ENCODE results near the gene ATIC.
"Not testable (repeated sequence)": the region's sequence is repeated elsewhere in the genome, so short reads cannot be mapped to it uniquely, and the experiment has no call there.

The ATIC gene

DNA sequence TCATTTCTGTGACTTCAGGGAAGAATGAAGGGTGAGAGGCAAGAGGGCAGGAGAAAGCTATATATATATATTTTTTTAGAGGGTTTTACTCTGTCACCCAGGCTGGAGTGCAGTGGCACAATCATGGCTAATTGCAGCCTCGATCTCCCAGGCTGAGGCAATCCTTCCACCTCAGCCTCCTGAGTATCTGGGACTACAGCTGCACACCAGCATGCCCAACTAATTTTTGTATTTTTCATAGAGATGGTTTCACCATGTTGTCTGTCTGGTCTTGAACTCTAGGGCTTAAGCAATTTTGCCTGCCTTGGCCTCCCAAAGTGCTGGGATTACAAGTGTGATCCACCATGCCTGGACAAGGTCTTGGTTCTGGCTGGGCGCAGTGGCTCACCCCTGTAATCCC, 3.4 kb downstream of the ATIC start:
- DNase-seq (ENCODE audit: low read depth in 3 of 3): no peak

- DNase-seq (ENCODE audit: low read depth in 3 of 3): no peak
These were observed 4.5 kb downstream of the ATIC start for GRCh38 chr2:215316336-215316735.

- no peak for DNase-seq (ENCODE audit: low read depth in 3 of 3)
These were observed 7.6 kb downstream of the ATIC start for GRCh38 chr2:215319500-215319899.

DNA sequence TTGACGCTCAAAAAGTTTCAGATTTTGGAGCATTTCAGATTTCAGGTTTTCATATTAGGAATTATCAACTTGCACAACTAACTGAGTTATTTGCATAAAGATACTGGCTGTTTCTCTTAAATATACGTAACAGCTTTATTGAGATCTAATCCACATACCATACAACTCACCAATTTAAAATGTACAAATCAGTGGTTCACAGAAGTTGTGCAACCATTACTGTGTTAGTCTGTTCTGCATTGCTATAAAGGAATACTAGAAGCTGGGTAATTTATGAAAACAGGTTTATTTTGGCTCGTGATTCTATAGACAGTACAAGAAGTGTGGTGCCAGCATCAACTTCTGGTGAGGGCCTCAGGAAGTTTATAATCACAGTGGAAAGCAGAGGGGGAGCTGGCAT, 8.2 kb downstream of the ATIC start:
- DNase-seq (ENCODE audit: low read depth in 3 of 3): no peak

DNA sequence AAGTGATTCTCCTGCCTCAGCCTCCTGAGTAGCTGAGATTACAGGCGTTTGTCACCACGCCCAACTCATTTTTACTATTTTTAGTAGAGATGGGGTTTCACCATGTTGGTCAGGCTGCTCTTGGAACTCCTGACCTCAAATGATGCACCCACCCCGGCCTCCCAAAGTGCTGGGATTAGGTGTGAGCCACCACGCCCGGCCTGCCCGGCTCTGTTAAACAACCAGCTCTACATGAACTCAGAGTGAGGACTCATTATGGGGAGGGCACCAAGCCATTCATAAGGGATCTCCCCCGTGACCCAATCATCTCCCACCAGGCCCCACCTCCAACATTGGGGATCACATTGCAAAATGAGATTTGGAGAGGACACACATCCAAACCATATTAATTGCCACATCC, 8.8 kb downstream of the ATIC start:
- no peak for DNase-seq (ENCODE audit: low read depth in 3 of 3)

DNA sequence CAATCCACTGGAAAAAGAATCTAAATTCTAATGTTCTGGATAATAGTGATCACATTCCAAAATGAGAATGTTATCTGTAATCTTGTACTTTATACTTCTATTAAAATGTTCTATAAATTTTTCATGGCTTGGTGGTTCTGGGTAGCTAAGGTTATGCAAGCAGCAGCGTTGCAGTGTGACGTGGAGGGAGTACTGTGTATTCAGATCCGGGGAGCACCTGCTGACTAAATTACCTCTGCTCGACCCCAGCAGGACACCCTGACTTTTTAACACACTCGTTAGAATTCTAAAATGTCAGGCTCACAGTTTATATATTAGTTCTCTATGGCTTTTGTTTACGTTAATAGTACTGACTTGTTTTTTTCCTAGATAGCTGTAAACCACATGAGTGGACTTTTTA, 13.0 kb downstream of the ATIC start:
- no peak for DNase-seq (ENCODE audit: low read depth in 3 of 3)

- DNase-seq (ENCODE audit: low read depth in 3 of 3): no peak
These were observed 16.2 kb downstream of the ATIC start for GRCh38 chr2:215328066-215328465.

DNA sequence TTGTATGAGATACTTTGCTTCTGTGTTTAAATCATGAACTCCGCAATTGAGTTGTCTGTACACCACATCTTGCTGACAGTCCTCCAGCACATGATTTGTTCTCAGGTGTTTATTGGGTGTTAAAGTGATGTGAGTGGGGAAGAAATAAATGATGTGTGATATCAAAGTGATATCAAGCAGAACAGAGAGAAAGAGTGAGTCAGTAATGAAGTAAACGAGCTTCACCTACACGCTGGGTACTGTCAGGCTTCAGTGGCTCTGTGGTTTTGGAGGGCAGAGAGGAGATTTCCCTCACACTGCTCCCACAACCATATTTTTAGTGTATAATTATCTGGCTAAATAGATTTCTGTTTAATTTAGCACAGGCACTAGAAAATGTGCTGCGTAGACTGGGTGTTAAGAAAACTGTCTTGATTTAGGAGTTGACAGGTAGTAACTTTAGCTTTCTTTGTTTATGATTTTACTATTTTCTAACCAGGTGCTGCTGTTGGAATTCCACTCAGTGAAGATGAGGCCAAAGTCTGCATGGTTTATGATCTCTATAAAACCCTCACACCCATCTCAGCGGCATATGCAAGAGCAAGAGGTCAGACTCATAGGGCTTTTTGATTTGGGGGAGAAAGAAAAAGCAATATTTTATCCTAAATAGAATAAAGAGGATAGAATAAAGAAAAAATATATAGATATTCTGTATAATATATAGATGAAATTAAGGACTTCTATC, 21.2 kb downstream of the ATIC start:
- no peak for DNase-seq (ENCODE audit: low read depth in 3 of 3)

DNA sequence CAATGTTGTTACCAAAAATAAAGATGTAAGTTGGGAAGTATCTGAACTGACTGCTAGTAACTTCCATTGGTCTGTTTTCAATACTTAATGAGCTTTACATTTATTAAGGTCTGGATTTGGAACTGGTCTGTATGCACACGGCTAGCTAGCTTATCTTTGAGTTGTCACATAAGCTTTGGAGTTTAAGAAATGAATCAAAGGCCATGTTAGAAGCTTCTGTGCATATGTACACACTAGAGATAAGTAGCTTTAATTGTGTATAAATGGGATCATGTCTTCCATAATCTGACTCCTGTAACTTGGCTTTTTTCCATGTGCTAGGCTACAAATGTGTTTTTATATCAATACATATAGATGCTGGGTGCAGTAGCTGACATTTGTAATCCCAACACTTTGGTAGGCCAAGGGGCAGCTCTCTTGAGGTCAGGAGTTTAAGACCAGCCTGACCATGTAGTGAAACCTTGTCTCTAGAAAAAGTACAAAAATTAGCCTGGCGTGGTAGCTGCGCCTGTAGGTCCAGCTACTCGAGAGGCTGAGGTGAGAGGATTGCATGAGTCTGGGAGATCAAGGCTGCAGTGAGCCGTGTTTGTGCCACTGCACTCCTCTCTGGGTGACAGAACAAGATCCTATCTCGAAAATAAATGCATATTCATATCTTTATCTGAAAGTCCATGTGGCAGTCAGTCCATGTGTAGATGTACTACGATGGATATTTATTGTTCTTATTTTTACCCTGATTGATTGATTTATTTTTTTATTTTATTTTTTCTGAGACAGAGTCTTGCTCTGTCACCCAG, 27.2 kb downstream of the ATIC start:
- no peak for DNase-seq (ENCODE audit: low read depth in 3 of 3)

- no peak for DNase-seq (ENCODE audit: low read depth in 3 of 3)
These were observed 36.0 kb downstream of the ATIC start for GRCh38 chr2:215347878-215348277.

GRCh38 chr2:215352602-215353001, 40.7 kb downstream of the ATIC start:
- no peak for DNase-seq (ENCODE audit: low read depth in 3 of 3)

- no peak for DNase-seq (ENCODE audit: low read depth in 3 of 3)
These were observed 43.2 kb downstream of the ATIC start for GRCh38 chr2:215354771-215355695.

GRCh38 chr2:215355801-215356200, 43.9 kb downstream of the ATIC start:
- DNase-seq (ENCODE audit: low read depth in 3 of 3): no peak

- no peak for DNase-seq (ENCODE audit: low read depth in 3 of 3)
These were observed 44.6 kb downstream of the ATIC start for GRCh38 chr2:215356334-215356947.

DNA sequence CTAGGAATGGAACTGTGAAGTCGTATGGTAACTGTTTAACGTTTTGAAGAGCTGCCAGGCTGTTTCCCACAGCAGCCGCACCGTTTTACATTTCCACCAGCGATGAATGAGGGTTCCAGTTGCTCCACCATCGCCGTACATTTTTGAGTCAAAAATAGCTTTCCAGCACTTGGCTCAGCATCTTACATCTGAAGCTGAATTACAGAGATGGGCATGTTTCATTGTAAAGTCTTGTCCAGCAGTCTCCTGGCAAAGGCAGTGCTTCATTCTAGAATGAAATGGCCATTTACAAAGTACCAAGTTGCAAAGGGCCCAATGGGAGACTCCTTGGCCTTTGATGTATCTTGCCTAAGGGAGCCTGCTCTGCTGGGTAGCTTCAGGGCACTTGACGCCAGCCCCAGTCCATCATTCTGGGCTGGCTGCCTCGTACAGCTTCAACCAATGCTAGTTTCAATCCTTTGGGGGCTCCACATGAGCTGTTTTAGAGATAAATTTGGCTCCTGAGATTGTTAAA, 45.1 kb downstream of the ATIC start:
- DNase-seq (ENCODE audit: low read depth in 3 of 3): no peak

DNA sequence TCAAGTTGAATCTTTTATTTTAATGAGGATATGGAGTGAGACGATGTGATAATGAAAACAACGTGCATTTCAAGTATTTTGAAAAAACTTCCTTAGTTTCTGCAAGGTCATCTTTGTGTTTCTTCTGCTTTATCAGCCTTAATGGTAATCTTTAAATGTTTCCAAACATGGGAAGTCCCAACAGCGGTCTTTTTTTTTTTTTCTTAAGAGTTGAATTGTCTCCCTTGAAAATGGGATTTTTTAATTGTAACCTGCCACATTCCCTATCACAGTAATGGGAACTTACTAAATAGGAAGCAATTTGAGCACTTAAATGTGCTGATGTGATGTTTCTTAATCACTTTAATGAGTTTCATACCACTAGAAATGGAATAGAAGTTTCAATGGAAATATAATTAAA, 45.8 kb downstream of the ATIC start:
- no peak for DNase-seq (ENCODE audit: low read depth in 3 of 3)

GRCh38 chr2:215358312-215358845, 46.5 kb downstream of the ATIC start:
- DNase-seq (ENCODE audit: low read depth in 3 of 3): no peak

GRCh38 chr2:215358891-215359575, 47.2 kb downstream of the ATIC start:
- DNase-seq (ENCODE audit: low read depth in 3 of 3): no peak

- DNase-seq (ENCODE audit: low read depth in 3 of 3): no peak
These were observed 47.7 kb downstream of the ATIC start for GRCh38 chr2:215359576-215359922.

GRCh38 chr2:215360059-215360458, 48.2 kb downstream of the ATIC start:
- DNase-seq (ENCODE audit: low read depth in 3 of 3): not testable (repeated sequence)

DNA sequence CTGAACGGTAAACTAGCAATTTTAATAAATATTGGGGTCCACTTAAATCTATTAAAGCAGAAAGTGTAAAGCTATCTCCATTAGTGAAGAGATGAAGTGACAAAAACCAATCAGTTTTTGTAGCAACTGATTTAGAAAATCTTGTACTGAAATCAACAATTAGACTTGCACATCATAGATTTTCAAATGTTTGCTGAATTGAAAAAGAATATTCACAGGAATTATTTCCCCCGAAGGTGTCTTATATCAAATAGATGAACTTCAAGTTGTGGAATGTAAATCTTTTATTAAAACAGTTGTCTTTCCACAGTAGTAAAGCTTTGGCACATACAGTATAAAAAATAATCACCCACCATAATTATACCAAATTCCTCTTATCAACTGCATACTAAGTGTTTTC, 48.7 kb downstream of the ATIC start:
- DNase-seq (ENCODE audit: low read depth in 3 of 3): no peak

All from stimulated activated CD4-positive, alpha-beta T cell treated with anti-CD3 and anti-CD28 coated beads, TNF-alpha, amount 100 ng/mL, for 24 hours (primary cell).